ENCODE data around the gene LMOD1.

The LMOD1 gene

GRCh38 chr1:201983380-201983805 is 37.0 kb upstream of the LMOD1 start:
- DNase-seq (ENCODE audit: extremely low spot score) = no peak
- ChIA-PET CTCF (interaction anchor here (1.4 to 5.9 kb wide), 5 partner anchors 10 to 88 kb away, joined by 3 to 29 read pairs (median 11); partner anchors contain the start of gene ELF3), POLR2A (interaction anchor here (0.6 kb wide), 1 partner anchor 19 kb away, joined by 7 read pairs; no protein-coding TSS in a partner anchor)
- TF ChIP-seq CTCF (IDR thresholded peaks at IDR 0.05; ENCODE audit: control extremely low read depth, extremely low read depth, low read depth, missing control alignments) = no peak

- no peak for TF ChIP-seq CTCF (IDR thresholded peaks at IDR 0.05; ENCODE audit: control extremely low read depth, extremely low read depth, low read depth, missing control alignments)
- CTCF ChIA-PET = interaction anchor here (1.4 to 5.9 kb wide), 6 partner anchors 10 to 154 kb away, joined by 3 to 29 read pairs (median 8); partner anchors contain the start of gene ELF3
- POLR2A ChIA-PET = interaction anchor here (0.5 to 0.7 kb wide), 4 partner anchors 18 to 273 kb away, joined by 3 to 9 read pairs (median 6); no protein-coding TSS in a partner anchor
- DNase-seq (ENCODE audit: extremely low spot score) = peak; percentile 65
Observed at GRCh38 chr1:201982623-201983379, 36.5 kb upstream of the LMOD1 start, which contains the start of gene RNPEP. Gene RNPEP (plus strand): TSS chr1:201982648. CDS start chr1:201982667, 19 bp downstream.

GRCh38 chr1:201982082-201982622 is 35.8 kb upstream of the LMOD1 start:
- DNase-seq (ENCODE audit: extremely low spot score) = peak; percentile 92
- TF ChIP-seq CTCF (IDR thresholded peaks at IDR 0.05; ENCODE audit: control extremely low read depth, extremely low read depth, low read depth, missing control alignments) = no peak
- POLR2A ChIA-PET = interaction anchor here (0.5 to 0.7 kb wide), 3 partner anchors 18 to 272 kb away, joined by 3 to 9 read pairs (median 4); no protein-coding TSS in a partner anchor
- CTCF ChIA-PET = interaction anchor here (1.4 to 5.9 kb wide), 6 partner anchors 9 to 154 kb away, joined by 3 to 29 read pairs (median 8); partner anchors contain the start of gene ELF3

- no peak for TF ChIP-seq CTCF (IDR thresholded peaks at IDR 0.05; ENCODE audit: control extremely low read depth, extremely low read depth, low read depth, missing control alignments)
- CTCF ChIA-PET = interaction anchor here (1.3 to 6.2 kb wide), 3 partner anchors 7 to 75 kb away, joined by 5 to 163 read pairs (median 34); no protein-coding TSS in a partner anchor
- POLR2A ChIA-PET = no interaction called here
- DNase-seq (ENCODE audit: extremely low spot score) = no peak
Observed at GRCh38 chr1:201970334-201971159, 24.2 kb upstream of the LMOD1 start.

GRCh38 chr1:201968202-201968925 is 22.0 kb upstream of the LMOD1 start:
- ChIA-PET POLR2A (interaction anchor here (0.5 kb wide), 1 partner anchor 1658 kb away, joined by 3 read pairs; the partner anchor contains the start of gene ATP2B4), CTCF (interaction anchor here (0.8 to 2.0 kb wide), 4 partner anchors 15 to 73 kb away, joined by 3 to 16 read pairs (median 4); partner anchors contain the start of gene RNPEP)
- TF ChIP-seq CTCF (IDR thresholded peaks at IDR 0.05; ENCODE audit: control extremely low read depth, extremely low read depth, low read depth, missing control alignments) = no peak
- DNase-seq (ENCODE audit: extremely low spot score) = no peak

All from GM10248 (cell line).